ENCODE measurements around the gene SLC4A11. TPM values are rescaled to one million over a fixed set of nuclear protein-coding genes. Genes with fewer than 3 reads are reported as not detected.

Gene SLC4A11
- total RNA-seq, 3 donors from 2014 or later = 0.31 to 1.2 (median 1.1) TPM

GRCh38 chr20:3233991-3234498, 4.9 kb downstream of the SLC4A11 start:
- Histone ChIP-seq H3K36me3 (ENCODE audit: low read depth) (no peaks in the 10 kb centered on the region), H3K9me3 (no peaks in the 10 kb centered on the region), H3K4me3 (no peak overlapping the region), H3K4me1 (ENCODE audit: low read depth) (peaks cover 6% of the 10 kb centered on the region)
- TF ChIP-seq CTCF (IDR thresholded peaks at IDR 0.05) = no peak
- ATAC-seq (no peak), DNase-seq (no peak)
- intact Hi-C loops (cut with DNase I, micrococcal nuclease) = no loop called here

- no peak for TF ChIP-seq CTCF (IDR thresholded peaks at IDR 0.05)
- DNase-seq = no peak
- Histone ChIP-seq H3K9me3 (no peaks in the 10 kb centered on the region), H3K4me3 (no peak overlapping the region), H3K4me1 (ENCODE audit: low read depth) (peaks cover 4% of the 10 kb centered on the region), H3K36me3 (ENCODE audit: low read depth) (no peaks in the 10 kb centered on the region)
- intact Hi-C loops (cut with DNase I, micrococcal nuclease) = no loop called here
- no peak for ATAC-seq
These were observed 5.6 kb downstream of the SLC4A11 start for GRCh38 chr20:3233131-3233990.

GRCh38 chr20:3231889-3232588, 7.0 kb downstream of the SLC4A11 start:
- TF ChIP-seq CTCF (IDR thresholded peaks at IDR 0.05) = no peak
- Histone ChIP-seq H3K9me3 (no peaks in the 10 kb centered on the region), H3K4me3 (no peak overlapping the region), H3K36me3 (ENCODE audit: low read depth) (no peaks in the 10 kb centered on the region), H3K4me1 (ENCODE audit: low read depth) (no peaks in the 10 kb centered on the region)
- DNase-seq (no peak), ATAC-seq (no peak)
- intact Hi-C loops (cut with DNase I, micrococcal nuclease) = no loop called here

GRCh38 chr20:3231116-3231515, 7.9 kb downstream of the SLC4A11 start:
- no peak overlapping the region for H3K4me3 ChIP-seq

GRCh38 chr20:3229798-3230197, 9.2 kb downstream of the SLC4A11 start:
- H3K4me3 ChIP-seq = no peak overlapping the region
- H3K36me3 ChIP-seq (ENCODE audit: low read depth) = no peaks in the 10 kb centered on the region
- H3K9me3 ChIP-seq = no peaks in the 10 kb centered on the region
- TF ChIP-seq CTCF (IDR thresholded peaks at IDR 0.05) = no peak
- intact Hi-C loops (cut with DNase I, micrococcal nuclease) = no loop called here
- DNase-seq = no peak
- H3K4me1 ChIP-seq (ENCODE audit: low read depth) = no peaks in the 10 kb centered on the region
- peak; percentile 5 for ATAC-seq

More at GRCh38 chr20:3231116-3231515, 7.9 kb downstream of the SLC4A11 start:
- DNase-seq (no peak), ATAC-seq (no peak)
- Histone ChIP-seq H3K36me3 (ENCODE audit: low read depth) (no peaks in the 10 kb centered on the region), H3K4me1 (ENCODE audit: low read depth) (no peaks in the 10 kb centered on the region), H3K9me3 (no peaks in the 10 kb centered on the region)
- intact Hi-C loops (cut with DNase I, micrococcal nuclease) = no loop called here
- TF ChIP-seq CTCF (IDR thresholded peaks at IDR 0.05) = no peak
